HG02970 (cell line): ENCODE data around the gene HAUS6.
"Not testable (repeated sequence)": the region's sequence is repeated elsewhere in the genome, so short reads cannot be mapped to it uniquely, and the experiment has no call there.

ENCODE experiments used
- ATAC-seq: cut with Tn5 transposase; IDR thresholded peaks from one replicate; pipeline ENCODE4 v1.9.1; 2021; ENCODE audit warnings: mild to moderate bottlenecking, moderate library complexity, moderate number of reproducible peaks; ENCODE audit not compliant: unreplicated experiment, low FRiP score

HAUS6 gene

DNA sequence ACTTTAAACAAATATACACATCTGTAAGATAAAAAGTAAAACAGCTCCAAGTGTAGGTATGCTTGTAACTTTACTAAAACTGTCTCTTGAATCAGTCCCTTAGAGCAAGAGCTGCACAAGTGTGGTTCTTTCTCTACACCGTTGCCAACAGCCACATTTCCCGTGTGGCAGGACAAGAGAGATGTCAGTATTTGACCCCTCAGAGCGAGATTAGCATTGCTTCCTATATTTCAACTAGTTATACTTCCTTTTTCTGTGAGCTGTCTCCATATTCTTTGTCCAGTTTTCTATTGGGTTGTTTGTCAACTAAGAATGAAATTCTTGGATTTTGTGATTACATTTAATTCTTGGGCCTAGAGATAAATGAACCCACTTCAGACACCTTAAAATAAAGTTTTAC lies 16.5 kb upstream of the HAUS6 start:
- ATAC-seq: no peak

DNA sequence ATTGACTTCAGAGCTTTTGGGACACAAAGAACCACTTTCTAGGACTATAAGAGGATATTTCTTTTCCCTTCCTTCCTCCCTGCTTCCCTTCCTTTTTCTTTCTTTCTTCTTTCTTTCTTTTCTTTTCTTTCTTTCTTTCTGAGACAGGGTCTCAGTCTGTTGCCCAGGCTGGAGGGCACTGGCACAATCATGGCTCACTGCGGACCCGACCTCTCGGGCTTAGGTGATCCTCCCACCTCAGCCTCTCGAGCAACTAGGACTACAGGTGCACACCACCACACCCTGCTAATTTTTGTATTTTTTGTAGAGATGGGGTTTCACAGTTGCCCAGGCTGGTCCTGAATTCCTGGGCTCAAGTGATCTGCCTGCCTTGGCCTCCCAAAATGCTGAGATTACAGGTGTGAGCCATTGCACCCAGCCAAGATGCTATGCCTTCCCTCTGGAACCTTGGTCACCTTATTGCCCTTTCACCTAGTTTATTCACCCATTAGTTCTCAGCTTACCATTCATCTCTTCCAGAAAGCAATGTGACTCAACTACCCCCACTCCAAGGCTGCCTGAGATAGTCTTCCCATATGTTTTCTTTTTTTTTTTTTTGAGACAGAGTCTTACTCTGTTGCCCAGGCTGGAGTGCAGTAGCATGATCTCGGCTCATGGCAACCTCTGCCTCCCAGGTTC lies 14.5 kb upstream of the HAUS6 start:
- no peak for ATAC-seq

DNA sequence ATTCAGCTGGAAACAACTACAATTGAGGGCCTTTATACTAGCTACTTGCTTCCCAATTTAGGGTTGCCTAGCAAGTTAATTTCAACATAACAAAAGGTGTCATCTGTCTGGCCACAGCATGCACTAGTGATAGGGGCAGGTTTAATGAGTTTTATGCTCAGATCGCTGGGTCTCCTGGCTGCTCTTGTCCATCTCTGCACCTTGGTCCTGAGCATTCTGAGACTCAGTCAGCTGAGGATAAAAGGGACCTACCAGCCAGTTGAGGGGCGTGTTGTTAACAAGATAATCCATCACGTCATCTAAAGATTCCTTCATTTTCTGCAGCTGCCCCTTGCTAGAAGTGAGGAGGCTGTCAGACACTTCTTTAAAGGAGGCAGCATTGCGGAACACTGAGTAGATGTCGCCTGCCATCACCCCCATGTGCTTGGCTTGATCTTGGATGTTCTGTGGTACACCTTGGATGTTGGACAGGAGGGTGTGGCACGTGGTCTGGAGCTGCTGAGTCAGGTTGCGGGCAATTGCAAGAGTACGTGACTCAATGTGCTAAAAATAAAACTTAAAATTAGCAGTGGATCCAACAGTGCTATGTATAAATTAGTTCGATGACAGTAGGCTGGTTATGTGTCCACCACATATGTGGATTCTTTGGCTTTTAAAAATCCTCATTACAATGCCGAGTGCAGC lies 13.5 kb upstream of the HAUS6 start:
- no peak for ATAC-seq

DNA sequence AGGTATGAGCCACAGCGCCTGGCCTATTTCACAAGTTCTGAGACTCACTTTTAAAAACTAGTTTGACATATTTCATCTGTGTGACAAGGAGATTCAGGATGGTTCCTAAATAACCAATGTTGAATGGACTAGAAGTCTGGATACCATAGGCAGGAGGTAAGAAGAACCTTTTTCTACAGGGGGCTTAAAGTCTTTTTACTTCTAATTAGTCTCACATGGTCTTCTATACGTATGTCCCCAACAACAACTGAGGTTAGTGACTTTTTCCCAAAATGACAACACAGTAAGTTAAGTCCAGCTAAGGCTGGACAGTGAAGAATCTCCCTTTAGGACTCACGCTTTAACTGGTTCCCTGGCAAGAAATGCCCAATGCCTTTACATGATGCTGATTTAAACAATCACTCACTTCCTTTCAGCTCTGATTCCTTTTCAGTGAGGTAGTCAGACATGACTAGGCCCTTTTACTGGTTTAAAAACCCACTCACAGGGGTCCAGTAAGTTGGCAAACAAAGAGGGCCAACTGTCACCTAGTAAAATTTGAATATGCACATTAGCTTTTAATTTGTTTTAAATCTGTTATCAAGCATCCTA lies 12.1 kb upstream of the HAUS6 start:
- no peak for ATAC-seq

DNA sequence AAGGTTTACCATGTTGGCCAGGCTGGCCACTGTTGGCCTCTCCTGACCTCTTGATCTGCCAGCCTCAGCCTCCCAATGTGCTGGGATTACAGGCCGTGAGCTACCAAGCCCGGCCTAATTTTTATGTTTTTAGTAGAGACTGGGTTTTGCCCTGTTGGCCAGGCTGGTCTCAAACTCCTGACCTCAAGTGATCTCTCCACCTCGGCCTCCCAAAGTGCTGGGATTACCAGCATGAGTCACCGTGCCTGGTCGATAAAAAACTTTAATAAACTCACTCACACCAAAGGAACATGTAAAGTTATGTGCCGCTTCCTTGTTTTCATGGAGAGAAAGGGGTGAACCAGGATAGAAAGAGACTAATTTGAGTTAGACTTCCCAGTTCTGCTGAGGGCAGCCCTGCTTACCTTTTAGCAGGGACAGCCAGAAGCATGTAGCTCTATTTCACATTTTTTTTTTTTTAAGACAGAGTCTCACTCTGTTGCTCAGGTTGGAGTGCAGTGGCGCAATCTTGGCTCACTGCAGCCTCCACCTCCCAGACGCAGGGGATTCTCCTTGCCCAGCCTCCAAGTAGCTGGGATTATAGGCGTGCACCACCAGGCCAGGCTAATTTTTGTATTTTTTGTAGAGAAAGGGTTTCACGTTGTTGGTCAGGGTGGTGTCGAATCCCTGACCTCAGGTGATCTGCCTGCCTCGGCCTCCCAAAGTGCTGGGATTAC lies 11.4 kb upstream of the HAUS6 start:
- no peak for ATAC-seq

DNA sequence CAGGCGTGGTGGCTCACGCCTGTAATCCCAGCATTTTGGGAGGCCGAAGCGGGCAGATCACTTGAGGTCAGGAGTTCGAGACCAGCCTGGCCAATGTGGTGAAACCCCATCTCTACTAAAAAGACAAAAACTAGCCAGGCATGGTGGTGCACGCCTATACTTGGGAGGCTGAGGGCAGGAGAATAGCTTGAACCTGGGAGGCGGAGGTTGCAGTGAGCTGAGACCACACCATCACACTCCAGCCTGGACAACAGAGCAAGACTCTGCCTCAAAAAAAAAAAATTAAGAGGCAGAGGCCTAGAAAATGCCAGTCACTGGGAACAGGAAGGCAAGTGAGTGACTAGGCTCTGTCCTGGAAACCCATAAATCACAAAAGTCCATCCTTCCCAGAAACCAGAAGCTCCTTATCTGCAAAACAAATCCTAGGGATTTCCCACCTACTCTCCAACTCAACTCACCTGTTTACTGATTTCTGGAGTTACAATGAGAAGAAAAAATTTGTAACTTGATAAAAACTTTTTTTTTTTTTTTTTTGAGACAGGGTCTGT lies 10.4 kb upstream of the HAUS6 start:
- ATAC-seq: not testable (repeated sequence)

DNA sequence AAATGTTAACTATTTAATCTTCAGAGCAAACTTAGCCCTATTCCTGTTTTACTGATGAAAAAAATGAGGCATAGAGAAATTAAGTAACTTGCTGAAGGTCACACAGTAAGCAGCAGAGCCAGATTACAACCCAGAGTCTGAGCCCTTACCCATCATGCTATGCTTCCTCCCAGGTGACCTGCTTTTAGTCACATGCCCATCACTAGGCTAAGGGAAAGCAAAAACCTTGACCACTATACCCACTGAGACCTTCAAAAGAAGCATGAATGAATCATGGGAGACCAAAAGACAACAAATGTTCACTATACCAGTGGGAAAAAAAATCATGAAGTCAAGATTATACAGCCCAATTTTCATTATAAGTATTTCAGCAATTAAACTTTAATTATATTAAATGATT lies 5.3 kb upstream of the HAUS6 start:
- no peak for ATAC-seq

DNA sequence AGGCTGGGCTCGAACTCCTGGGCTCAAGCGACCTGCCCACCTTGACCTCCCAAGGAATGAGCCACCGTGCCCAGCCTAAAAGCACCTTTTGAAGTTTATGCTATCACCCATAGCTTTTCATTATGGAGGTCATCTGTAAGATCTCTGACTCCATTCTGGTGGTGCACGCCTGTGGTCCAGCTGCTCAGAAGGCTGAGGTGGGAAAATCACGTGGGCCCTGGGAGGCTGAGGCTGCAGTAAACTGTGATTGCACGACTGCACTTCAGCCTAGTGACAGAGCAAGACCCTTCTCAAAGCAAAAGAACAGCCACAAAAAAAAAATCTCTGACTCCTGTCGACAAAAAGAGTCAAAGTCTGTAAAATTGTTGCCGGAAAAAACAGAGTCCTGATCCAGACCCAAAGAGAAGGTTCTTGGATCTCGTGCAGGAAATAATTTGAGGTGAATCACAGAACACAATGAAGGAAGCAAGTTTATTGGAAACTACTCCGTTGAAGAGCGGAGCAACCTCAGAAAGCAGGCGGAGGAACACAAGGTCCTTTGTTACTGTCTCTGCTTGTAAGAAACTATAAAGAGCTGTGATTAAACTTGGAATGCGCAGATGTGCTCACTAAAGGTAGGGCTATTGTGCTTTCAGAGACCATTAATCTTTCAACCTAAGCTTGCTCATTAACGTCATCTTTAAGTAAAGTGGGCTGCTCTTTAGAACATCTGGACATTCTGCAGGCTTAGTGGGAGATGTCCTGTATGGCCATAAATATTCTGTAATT lies 2.0 kb upstream of the HAUS6 start:
- no peak for ATAC-seq

DNA sequence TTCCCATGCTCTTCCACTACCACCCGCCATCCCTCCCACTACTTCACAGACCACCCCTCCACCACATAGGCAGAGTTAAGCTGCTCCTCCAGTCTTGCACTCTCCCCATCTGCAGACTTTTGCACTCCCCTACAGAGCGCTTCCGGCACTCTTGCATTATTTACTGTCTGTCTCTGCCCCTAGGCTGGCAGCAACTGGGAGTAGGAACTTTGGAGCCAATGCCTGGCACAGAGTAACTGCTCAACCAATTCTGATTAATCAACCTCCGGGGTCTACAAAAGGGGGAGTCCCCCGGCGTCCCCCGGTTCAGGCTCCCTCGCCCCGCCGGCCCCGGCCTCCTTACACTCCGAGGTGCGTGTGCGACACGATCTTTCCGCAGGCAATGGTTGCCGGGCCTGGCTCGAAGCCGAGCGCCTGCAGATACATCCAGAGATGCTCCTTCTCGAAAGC lies 498 bp downstream of the HAUS6 start:
- peak; percentile 8 for ATAC-seq

DNA sequence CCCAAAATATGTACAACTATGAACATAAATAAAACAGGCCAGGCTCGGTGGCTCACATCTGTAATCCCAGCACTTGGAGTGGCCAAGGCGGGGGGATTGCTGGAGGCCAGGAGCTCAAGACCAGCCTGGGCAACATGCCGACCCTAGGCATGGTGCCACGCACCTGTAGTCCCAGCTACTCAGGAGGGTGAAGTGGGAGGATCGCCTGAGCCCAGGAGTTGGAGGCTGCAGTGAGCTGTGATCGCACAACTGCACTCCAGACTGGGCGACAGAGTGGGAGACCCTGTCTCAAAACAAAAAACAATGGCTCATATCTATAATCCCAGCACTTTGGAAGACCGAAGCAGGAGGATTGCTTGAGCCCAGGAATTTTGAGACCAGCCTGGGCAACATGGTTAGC lies 1.5 kb downstream of the HAUS6 start:
- ATAC-seq: no peak

DNA sequence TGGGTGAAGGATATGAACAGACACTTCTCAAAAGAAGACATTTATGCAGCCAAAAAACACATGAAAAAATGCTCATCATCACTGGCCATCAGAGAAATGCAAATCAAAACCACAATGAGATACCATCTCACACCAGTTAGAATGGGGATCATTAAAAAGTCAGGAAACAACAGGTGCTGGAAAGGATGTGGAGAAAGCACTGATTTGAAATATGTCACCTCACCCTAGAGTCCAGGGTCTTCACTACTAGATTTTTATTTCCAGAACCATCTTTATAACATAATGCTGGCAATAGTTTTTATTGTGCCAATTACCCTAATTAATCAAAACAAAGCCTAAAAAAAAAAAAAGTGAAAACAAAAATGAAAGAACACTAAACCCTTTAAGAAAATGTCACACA lies 5.3 kb downstream of the HAUS6 start:
- ATAC-seq: not testable (repeated sequence)

DNA sequence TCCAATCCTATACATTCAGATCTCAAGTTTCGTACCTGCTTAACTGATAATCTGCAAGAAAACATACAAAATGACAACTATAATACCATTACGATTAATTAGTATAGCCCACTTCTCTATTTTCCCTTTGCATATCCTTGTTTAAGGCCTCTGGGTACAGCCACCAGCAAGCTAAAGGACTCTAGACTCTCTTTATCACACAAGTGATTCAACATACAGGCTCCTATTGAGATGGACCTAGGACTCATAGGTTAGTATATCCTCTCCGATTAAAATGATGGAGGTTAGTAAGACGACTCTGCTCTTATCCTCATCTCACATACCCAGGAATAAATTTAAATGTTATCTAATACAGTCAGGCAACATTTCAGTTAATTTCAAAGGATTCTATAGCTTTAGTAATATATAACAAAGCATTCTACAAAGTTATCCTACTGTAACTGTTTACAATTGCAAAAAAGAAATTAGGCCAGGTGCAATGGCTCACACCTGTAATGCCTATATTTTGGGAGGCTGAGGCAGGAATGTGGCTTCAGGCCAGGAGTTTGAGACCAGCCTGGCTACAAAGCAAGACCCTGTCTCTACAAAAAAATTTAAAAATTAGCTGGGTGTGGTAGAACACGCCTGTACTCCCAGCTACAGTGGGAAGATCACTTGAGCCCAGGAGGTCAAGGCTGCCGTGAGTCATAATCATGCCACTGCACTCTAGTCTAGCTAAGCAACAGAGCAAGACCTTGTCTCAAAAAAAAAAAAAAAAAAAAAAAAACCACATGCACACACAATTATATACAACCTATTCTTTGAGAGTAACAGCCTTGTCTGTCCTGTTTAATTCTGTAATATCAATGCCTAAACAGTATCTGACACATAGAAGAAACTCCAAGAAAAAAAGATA lies 15.4 kb downstream of the HAUS6 start:
- no peak for ATAC-seq

DNA sequence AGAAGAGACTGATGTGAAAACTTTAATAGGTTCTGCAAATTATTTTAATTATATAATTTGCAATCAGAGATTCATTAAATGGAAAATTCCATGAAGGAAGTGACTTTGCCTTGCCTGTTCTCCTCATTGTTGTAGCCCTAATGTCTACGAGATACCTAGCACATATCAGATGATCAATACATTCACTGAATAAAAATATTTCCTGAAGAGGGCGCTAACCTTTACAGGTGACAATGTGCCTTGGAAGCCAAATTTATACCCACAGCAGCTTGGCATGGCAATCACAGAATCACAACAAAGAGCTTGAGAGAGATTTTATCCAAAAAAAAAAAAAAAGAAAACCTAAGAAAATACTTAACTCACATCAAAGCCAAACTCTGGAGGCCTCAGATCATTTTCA lies 17.4 kb downstream of the HAUS6 start:
- ATAC-seq: no peak

DNA sequence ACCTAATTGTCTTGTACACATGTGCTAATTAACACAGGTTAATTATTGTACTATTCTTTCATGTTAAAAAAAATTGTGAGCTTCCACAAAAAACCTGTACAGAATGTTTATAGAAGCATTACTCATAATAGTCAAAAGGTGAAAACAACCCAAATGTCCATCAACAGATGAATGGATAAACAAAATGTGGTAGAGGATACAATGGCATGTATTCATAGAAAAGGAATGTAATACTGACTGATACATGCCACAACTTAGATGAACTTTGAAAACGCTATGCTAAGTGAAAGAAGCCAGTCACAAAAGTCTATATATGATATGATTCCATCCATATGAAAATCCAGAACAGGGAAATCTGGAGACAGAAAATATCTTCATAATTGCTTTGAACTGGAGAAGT lies 27.9 kb downstream of the HAUS6 start:
- no peak for ATAC-seq

DNA sequence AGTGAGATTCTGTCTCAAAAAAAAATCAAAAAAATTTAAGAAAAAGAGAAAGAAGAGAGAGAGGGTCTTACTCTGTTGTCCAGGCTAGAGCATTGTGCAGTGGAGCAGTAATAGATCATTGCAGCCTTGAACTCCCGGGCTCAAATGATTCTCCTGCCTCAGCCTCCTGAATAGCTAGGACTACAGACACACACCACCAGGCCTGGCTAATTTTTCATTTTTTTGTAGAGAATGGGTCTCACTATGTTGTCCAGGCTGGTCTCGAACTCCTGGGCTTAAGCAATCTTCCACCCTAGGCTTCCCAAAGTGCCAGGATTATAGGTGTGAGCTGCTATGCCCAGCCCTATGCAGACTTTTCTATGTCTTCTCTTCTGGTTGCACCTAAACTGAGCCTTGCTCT lies 28.5 kb downstream of the HAUS6 start:
- no peak for ATAC-seq

DNA sequence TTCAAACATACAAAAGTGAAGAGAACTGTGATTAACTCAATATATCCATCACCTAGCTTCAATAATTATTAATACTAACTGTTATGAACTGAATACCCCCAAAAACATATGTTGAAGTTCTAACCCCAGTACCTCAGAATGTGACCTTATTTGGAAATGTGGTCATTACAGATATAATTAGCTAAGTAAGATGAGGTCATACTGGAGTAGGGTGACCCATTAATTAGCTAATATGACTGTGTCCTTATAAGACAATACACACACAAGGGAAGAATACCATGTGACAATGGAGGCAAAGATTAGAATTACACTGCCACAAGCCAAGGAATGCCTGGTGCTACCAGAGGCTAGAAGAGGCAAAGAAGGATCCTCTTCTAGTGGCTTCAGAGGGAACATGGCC lies 45.7 kb downstream of the HAUS6 start:
- no peak for ATAC-seq

DNA sequence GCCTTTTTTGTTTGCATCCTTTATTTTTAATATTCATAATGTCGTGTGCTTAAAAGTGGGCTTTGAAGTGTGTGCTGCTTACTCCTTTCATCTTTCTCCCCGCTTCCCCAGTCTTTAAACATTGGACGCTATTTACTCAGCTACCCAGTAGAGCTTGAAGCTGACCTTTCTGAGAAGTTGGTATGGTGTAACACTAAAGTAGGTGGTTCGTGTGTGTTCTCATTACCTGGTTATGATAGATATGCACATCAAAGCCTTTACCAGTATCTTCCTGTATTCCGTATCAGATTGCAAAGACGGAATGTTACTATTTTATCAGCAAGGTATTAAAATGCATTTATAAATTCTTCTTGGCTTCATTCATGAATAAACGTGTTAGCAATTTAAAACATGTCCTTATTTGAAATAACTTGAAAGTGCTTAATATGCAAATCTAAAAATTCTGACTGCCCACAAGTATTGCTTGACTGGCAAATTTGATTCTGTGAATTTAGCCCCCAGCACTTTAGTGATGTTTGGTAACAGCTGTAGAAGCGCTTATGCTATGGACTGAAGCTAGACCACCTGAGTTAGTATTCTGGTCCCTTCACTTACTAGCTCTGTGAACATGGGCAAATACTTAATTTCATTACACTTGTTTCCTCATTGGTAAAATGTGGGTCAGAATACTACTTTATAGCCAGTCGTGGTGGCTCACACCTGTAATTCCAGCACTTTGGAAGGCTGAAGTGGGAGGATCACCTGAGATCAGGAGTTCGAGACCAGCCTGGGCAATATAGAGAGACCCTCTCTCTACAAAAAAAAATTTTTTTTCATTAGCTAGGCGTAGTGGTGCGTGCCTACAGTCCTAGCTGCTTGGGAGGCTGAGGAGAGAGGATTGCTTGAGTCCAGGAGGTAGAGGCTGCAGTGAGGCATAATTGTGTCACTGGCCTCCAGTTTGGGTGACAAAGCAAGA lies 51.8 kb downstream of the HAUS6 start:
- ATAC-seq: no peak

DNA sequence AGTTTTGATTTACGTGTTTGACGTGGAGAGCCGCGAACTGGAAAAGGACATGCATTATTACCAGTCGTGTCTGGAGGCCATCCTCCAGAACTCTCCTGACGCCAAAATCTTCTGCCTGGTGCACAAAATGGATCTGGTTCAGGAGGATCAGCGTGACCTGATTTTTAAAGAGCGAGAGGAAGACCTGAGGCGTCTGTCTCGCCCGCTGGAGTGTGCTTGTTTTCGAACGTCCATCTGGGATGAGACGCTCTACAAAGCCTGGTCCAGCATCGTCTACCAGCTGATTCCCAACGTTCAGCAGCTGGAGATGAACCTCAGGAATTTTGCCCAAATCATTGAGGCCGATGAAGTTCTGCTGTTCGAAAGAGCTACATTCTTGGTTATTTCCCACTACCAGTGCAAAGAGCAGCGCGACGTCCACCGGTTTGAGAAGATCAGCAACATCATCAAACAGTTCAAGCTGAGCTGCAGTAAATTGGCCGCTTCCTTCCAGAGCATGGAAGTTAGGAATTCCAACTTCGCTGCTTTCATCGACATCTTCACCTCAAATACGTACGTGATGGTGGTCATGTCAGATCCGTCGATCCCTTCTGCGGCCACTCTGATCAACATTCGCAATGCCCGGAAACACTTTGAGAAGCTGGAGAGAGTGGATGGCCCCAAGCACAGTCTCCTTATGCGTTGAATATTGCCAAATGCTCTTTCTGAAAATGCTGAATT lies 52.6 kb downstream of the HAUS6 start:
- ATAC-seq: no peak
